Natural killer cell (primary cell): ENCODE data around the gene STX11. TPM values are rescaled to one million over a fixed set of nuclear protein-coding genes. Genes with fewer than 3 reads are reported as not detected.
A peak's percentile ranks its signal among the peaks of the same experiment; 100 is the strongest.

Experiments used
- ATAC-seq, 3 donors: fragments of 150-1000 bp in 2 of 3; fragments of 200-7000 bp in 1 of 3; cut with Tn5 transposase; 1 replicate in 1 of 3; 2 replicates in 2 of 3; pipeline ENCODE4 v1.10.0; 2021; ENCODE audit warnings: mild to moderate bottlenecking in 2 of 3, moderate library complexity in 2 of 3
- DNase-seq, 2 donors: peaks; one replicate each; pipeline versions ENCODE4 v3.0.0 to v3.0.0-alpha.2; 2013 to 2021; ENCODE audit warnings: mixed read lengths in 1 of 2
- H3K27ac ChIP-seq: one replicate; pipeline ENCODE4 v1.5.1; 2013; ENCODE audit warnings: mild to moderate bottlenecking, low read length
- H3K27me3 ChIP-seq: one replicate; pipeline ENCODE4 v1.6.1; 2013; ENCODE audit warnings: low read length; ENCODE audit not compliant: control insufficient read depth, insufficient read depth
- H3K36me3 ChIP-seq: one replicate; pipeline ENCODE4 v1.6.1; 2013; ENCODE audit warnings: low read length; ENCODE audit not compliant: control insufficient read depth, insufficient read depth
- H3K4me1 ChIP-seq: one replicate; pipeline ENCODE4 v1.6.1; 2013; ENCODE audit warnings: low read length; ENCODE audit not compliant: control insufficient read depth, insufficient read depth
- H3K4me3 ChIP-seq: one replicate; pipeline ENCODE4 v1.5.1; 2013; ENCODE audit warnings: low read length
- H3K9me3 ChIP-seq: one replicate; pipeline ENCODE4 v1.6.1; 2013; ENCODE audit warnings: low read length; ENCODE audit not compliant: control insufficient read depth, insufficient read depth
- H3K27ac Mint-ChIP-seq, 2 donors: one replicate each; pipeline ENCODE4 v1.8.0; 2022; ENCODE audit warnings: mild to moderate bottlenecking in 2 of 2, mixed read lengths in 2 of 2, moderate library complexity in 1 of 2
- H3K27me3 Mint-ChIP-seq, 2 donors: one replicate each; pipeline ENCODE4 v1.8.0; 2022; ENCODE audit warnings: low read depth in 2 of 2, mixed read lengths in 2 of 2
- H3K36me3 Mint-ChIP-seq: one replicate; pipeline ENCODE4 v1.8.0; 2022; ENCODE audit warnings: mixed read lengths
- H3K4me1 Mint-ChIP-seq, 2 donors: one replicate each; pipeline ENCODE4 v1.8.0; 2022; ENCODE audit warnings: mixed read lengths in 2 of 2
- H3K4me3 Mint-ChIP-seq: one replicate; pipeline ENCODE4 v1.8.0; 2022; ENCODE audit warnings: mild to moderate bottlenecking, moderate library complexity, mixed read lengths
- H3K9me3 Mint-ChIP-seq, 2 donors: one replicate each; pipeline ENCODE4 v1.8.0; 2022; ENCODE audit warnings: mixed read lengths in 2 of 2
- CTCF ChIP-seq: fragments of 200-600 bp; IDR thresholded peaks from one replicate; pipeline ENCODE4 v1.8.0; 2022; ENCODE audit warnings: antibody characterized with exemption
- WGBS: methylation state at CpG from one replicate; pipeline ENCODE4 v1.1.7; 2013; ENCODE audit warnings: missing lambda C conversion rate; ENCODE audit not compliant: insufficient coverage; 5-methylcytosine and 5-hydroxymethylcytosine counted together
- intact Hi-C: fragments of 100-400 bp; cut with micrococcal nuclease; formaldehyde crosslinking; loops from one replicate; pipeline ENCODE4 v1.14.2; 2022
- total RNA-seq, 4 donors: library from RNA; stranded (reverse); fragments of 120-200 nt in 1 of 4; gene quantifications; one replicate each; pipeline versions ENCODE4 v1.2.3 to v1.2.4, GENCODE V29; 2013 to 2022

Gene STX11
- total RNA-seq, 3 donors from 2014 or later (not counting 1 experiment from before 2014, with no cell fraction given), result 21.9 to 38.3 (median 34.2) TPM

GRCh38 chr6:144104898-144105487 is 45.3 kb upstream of the STX11 start:
- peak in 1 of 2 donors; percentile 85 for DNase-seq
- TF ChIP-seq CTCF, result peak; percentile 94
- H3K36me3 ChIP-seq, result no peaks in the 10 kb centered on the region
- no peak overlapping the region for H3K27ac ChIP-seq
- intact Hi-C loops, result loop anchor here (1.0 to 10.0 kb wide), 4 partner anchors 46 to 377 kb away; partner anchors contain the start of genes STX11 and UTRN
- H3K9me3 Mint-ChIP-seq, result no peaks in the 10 kb centered on the region
- H3K4me1 ChIP-seq, result no peaks in the 10 kb centered on the region
- peak overlapping the region in 1 of 2 donors; percentile 32 for H3K27ac Mint-ChIP-seq
- H3K27me3 Mint-ChIP-seq, result no peaks in the 10 kb centered on the region
- H3K9me3 ChIP-seq, result no peaks in the 10 kb centered on the region
- H3K36me3 Mint-ChIP-seq, result no peaks in the 10 kb centered on the region
- H3K27me3 ChIP-seq, result no peaks in the 10 kb centered on the region
- no peak overlapping the region for H3K4me3 Mint-ChIP-seq
- H3K4me3 ChIP-seq, result no peak overlapping the region
- 0% methylated on average over 2 of the region's 2 CpGs for WGBS
- H3K4me1 Mint-ChIP-seq, result peaks cover 5% of the 10 kb centered on the region in 2 donors
- peak; percentile 79 to 88 (median 87) for ATAC-seq

DNA sequence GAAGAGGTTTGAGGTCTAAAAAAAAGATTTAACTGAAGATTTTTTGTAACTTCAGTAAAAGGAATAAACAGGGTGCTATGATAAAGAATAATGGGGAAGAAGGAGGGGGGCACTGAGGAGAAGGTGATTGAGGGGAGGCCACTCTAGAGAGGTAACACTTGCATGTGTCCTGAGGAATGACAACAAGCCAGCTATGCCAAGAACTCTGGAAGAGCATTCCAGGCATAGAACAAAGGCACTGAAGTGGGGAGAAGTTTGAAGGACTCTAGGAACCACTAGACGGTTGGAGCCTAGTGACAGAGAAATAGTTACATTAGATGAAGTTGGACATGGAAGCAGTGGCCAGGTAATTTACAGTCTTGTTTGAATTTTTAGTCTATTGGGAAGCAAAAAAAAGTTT is 44.1 kb upstream of the STX11 start:
- no peak for TF ChIP-seq CTCF
- no peak for DNase-seq
- Mint-ChIP-seq H3K27me3 (no peaks in the 10 kb centered on the region), H3K9me3 (no peaks in the 10 kb centered on the region), H3K4me1 (peaks cover 5% of the 10 kb centered on the region in 2 donors), H3K36me3 (no peaks in the 10 kb centered on the region), H3K27ac (no peak overlapping the region), H3K4me3 (no peak overlapping the region)
- intact Hi-C loops, result loop anchor here (10.0 kb wide), 1 partner anchor 179 kb away; the partner anchor contains the start of gene UTRN
- Histone ChIP-seq H3K9me3 (no peaks in the 10 kb centered on the region), H3K27me3 (no peaks in the 10 kb centered on the region), H3K4me3 (no peak overlapping the region), H3K36me3 (no peaks in the 10 kb centered on the region), H3K27ac (no peak overlapping the region), H3K4me1 (no peaks in the 10 kb centered on the region)
- WGBS, result 93% methylated on average over 1 of the region's 1 CpG
- ATAC-seq, result no peak

DNA sequence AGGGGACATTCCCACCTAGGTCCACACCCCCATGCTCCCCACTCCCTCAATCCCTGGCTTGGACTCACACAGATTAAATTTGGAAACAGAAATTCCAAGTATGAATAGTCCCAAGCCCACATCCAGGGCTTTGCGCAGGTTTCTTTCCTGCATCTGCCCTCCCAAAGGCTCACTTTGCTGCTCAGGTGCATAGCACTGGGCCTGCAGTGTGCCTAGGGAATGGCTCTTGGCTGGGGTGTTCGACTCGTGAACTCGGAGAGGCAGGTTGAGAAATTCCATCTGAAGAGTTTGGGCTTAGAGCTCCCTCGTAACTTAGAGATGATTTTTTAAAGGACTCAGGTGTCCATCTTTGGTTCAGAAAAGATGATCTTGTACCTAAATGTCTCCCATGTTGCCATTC is 40.1 kb upstream of the STX11 start:
- Mint-ChIP-seq H3K27ac (no peak overlapping the region), H3K4me1 (peaks cover under 1% of the 10 kb centered on the region in 2 donors), H3K9me3 (no peaks in the 10 kb centered on the region), H3K4me3 (no peak overlapping the region), H3K27me3 (no peaks in the 10 kb centered on the region), H3K36me3 (no peaks in the 10 kb centered on the region)
- H3K9me3 ChIP-seq, result no peaks in the 10 kb centered on the region
- no peak for ATAC-seq
- WGBS, result 84% methylated on average over 5 of the region's 5 CpGs
- intact Hi-C loops, result no loop called here
- H3K27ac ChIP-seq, result no peak overlapping the region
- H3K27me3 ChIP-seq, result no peaks in the 10 kb centered on the region
- H3K36me3 ChIP-seq, result no peaks in the 10 kb centered on the region
- H3K4me1 ChIP-seq, result no peaks in the 10 kb centered on the region
- no peak for DNase-seq
- no peak for TF ChIP-seq CTCF
- H3K4me3 ChIP-seq, result no peak overlapping the region

GRCh38 chr6:144113366-144113765 is 37.0 kb upstream of the STX11 start:
- H3K27ac ChIP-seq, result no peak overlapping the region
- intact Hi-C loops, result no loop called here
- no peak overlapping the region for H3K4me3 Mint-ChIP-seq
- no peaks in the 10 kb centered on the region for H3K4me1 Mint-ChIP-seq
- no peaks in the 10 kb centered on the region for H3K36me3 ChIP-seq
- H3K4me1 ChIP-seq, result no peaks in the 10 kb centered on the region
- H3K4me3 ChIP-seq, result no peak overlapping the region
- WGBS, result 90% methylated on average over 6 of the region's 6 CpGs
- H3K9me3 Mint-ChIP-seq, result no peaks in the 10 kb centered on the region
- peaks cover 0 to 8% of the 10 kb centered on the region in 2 donors for H3K27me3 Mint-ChIP-seq
- no peaks in the 10 kb centered on the region for H3K9me3 ChIP-seq
- DNase-seq (no peak), ATAC-seq (no peak)
- no peak for TF ChIP-seq CTCF
- H3K27me3 ChIP-seq, result no peaks in the 10 kb centered on the region
- H3K27ac Mint-ChIP-seq, result no peak overlapping the region
- no peaks in the 10 kb centered on the region for H3K36me3 Mint-ChIP-seq
